Pulmonary artery endothelial cell (primary cell): Measurements from ENCODE around the gene SBF2. TPM values are rescaled to one million over a fixed set of nuclear protein-coding genes. Genes with fewer than 3 reads are reported as not detected.
A peak's percentile ranks its signal among the peaks of the same experiment; 100 is the strongest.
"Not testable (repeated sequence)": the region's sequence is repeated elsewhere in the genome, so short reads cannot be mapped to it uniquely, and the experiment has no call there.

Source experiments
- DNase-seq: peaks from one replicate; pipeline ENCODE4 v3.0.0-alpha.2; 2011; ENCODE audit warnings: low read depth, low spot score
- total RNA-seq: library from RNA; depleted of rRNA; stranded (reverse); fragments of >200 nt; gene quantifications from 2 replicates; pipeline ENCODE4 v1.2.3, GENCODE V29; 2014

The SBF2 gene
- total RNA-seq, 1 donor from 2014 or later = 32.7 TPM

DNA sequence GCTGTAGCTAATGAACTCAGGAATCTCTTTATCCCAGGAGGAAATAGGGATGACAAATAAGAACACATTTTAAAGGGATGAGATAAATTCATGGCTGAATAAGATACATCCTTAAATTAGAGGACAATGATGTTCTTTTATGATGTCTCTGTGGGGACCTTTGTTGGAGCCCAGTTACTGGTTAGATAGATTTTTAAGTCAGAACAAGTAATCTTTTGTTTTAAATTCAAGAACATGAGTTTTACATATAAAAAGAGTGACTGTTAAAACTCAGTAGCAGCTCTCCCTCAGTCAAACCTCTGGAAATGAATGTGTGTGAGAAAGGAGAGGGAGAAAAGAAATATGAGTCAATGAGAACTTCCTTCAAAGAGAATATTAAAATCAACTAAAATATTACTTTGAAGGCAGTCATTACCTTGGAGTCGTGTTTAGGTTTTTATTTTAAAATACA, 388.5 kb downstream of the SBF2 start:
- no peak for DNase-seq

DNA sequence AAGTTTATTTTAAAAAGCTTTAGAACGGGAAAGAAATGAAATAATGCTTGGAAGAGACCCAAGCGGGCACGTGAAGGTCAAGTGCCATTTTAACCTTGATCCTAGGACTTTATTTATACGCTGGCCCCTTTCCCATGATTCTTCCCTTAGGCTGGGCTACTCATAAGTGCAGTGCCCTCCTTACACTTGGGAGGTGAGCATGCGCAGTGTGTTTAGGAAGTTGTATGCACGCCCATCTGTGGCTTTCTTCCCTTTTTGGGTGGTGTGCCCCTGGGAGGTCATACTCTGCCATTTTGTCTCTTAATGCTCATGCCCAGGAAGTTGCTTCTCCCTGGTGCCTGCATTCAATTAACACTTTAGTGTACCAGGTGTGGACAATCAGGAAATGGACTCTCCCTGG, 390.4 kb downstream of the SBF2 start:
- DNase-seq = no peak

GRCh38 chr11:9901943-9902342, 392.1 kb downstream of the SBF2 start:
- DNase-seq = no peak

DNA sequence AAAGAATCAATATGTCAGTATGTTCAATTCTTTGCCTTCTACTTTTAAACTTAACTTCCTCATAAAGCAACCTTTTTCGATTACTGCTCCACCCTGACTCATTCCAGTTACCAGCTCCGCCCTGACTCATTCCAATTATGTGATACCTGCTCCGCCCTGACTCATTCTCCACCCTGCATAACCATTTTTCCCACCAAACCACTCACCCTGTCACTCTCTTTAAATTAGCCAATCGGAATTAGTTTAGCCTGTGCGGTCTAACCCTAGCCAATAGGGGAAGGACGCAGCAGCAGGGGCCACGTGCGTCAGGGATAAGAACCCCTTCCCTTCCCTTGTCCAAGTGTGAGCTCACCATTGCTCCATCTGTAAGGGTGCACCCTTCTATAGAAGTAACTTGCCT, 393.8 kb downstream of the SBF2 start:
- not testable (repeated sequence) for DNase-seq

GRCh38 chr11:9899676-9900075, 394.3 kb downstream of the SBF2 start:
- DNase-seq = no peak

GRCh38 chr11:9896902-9897301, 397.1 kb downstream of the SBF2 start:
- DNase-seq = no peak

DNA sequence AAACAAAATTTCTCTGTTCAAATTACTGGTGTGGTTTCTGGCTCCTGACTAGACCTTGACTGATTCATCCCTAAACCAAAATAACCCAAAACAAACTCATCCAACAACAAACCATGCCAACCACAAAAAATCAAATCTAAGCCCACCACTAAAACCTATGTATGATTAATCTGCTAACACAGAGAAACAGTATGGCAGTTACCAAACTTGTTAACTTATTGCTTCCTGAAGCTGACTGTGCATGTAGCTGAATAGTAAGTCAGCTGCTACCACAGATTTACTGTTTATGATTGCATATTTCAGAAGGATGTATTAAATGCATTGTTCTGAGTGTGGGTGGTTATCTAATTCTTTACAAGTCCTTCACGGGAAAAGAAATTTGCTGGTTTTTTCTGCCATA, 399.0 kb downstream of the SBF2 start:
- DNase-seq = no peak

GRCh38 chr11:9893474-9893873, 400.5 kb downstream of the SBF2 start:
- DNase-seq = no peak

DNA sequence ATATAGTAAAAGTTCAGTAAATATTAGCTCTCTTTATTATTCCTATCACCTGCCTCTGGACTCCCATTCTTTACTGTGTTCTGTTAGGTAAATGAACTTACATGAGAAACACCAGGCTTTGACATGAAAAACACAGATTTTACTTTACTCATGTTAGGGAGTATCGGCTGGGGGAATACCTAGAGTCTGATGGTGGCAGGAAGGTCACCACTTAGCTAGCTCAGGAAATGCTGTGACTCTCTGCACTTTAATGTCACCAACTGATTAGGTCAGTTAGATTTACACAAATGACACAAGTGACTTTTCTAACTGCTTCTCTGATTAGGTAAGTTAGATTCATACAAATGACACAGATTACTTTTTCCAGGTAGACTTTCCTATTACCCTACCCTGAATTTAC, 405.1 kb downstream of the SBF2 start:
- no peak for DNase-seq

- DNase-seq = no peak
Measured at GRCh38 chr11:9887472-9887871, 406.5 kb downstream of the SBF2 start.

DNA sequence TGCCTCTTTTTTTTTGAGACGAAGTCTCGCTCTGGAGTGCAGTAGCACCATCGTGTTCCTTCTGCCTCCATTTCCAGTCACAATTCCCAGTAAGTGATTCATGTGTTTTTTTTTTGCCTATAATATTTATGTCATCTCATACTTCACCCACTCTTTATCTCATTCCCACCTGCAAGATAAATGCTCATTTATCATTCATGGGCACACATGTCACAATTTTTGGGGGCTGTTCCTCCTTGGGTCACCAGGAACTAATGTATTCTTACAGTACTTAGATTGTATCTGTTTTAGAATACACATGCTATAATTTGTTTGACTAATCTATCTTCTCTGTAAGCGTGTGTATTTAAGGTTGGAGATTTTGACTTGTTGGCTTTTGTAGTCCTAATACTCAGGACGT, 407.4 kb downstream of the SBF2 start:
- DNase-seq = no peak

DNA sequence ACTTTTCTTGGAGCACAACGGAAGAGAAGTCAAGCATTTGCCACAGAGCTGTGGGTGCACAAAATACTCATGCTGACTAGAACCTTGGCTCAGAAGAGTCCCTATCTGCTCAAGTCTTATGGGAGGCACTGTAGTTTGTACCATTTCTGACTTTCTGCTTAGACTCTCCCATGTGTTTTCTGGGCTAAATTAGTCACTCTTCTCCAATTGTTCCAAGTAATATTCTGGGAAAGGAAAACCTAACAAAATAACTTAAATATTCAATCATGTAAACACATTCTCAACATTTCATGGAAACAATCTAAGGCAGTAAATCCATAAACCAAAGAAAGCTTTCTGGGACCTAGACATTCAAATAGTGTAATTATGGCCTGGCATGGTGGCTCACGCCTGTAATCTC, 409.4 kb downstream of the SBF2 start:
- DNase-seq = no peak

DNA sequence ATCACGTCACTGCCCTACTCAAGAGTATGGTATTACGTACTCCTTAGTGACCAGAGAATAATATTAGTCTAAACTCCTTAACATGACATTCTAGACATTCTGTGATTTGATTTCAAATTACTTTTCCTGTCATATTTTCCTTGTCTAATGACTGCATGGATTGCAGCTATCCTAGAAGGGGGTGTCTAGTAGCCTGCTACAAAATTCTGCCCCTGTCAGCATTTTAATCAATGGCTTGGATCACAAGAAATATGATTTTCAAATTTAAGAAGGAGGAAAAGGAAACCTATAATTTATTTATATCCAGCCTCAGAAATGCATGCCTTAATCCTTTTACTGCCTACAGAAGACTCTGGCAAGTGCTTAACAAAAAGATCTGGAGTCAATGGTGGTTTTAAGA, 413.4 kb downstream of the SBF2 start:
- DNase-seq = no peak

GRCh38 chr11:9878936-9879335, 415.1 kb downstream of the SBF2 start:
- no peak for DNase-seq

GRCh38 chr11:9876331-9876730, 417.7 kb downstream of the SBF2 start:
- DNase-seq = no peak

DNA sequence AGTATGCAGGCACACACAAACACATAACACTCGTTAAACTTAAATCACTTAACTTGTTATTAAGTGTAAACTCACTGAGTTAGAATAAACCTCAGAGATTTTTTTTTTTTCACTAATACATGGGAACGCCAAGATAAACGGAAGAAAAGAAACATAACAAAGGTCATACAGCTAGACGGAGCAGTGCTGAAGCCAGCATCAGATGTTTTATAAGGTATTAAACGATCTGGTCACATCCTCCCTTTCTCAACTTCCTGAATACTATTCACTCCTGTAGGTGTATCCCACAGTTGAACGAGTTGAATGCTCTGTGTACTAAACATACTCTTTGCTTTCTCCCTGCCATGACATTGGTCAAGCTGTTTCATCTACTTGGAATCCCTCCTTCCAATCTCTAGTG, 418.2 kb downstream of the SBF2 start:
- no peak for DNase-seq

DNA sequence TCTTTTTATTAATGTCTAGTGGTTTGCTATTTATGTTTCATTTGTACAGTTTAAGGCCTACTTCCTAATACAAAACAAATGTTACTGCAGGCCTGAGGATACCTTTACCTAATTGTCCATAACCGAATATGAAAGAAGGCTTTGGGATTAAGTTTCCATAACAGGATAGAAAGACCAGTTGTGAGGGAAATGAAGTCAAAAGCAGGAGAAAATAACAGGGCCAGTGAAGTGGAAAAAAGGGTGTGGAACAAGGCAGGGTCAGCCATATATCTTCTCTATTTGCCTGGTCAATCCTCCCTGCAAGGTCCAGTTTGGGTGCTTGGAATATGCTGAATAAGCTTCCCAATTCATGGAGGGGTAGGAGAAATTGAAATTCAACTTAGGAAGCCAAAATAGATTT, 418.6 kb downstream of the SBF2 start:
- DNase-seq = no peak

- no peak for DNase-seq
Measured at GRCh38 chr11:9874466-9874865, 419.6 kb downstream of the SBF2 start.

DNA sequence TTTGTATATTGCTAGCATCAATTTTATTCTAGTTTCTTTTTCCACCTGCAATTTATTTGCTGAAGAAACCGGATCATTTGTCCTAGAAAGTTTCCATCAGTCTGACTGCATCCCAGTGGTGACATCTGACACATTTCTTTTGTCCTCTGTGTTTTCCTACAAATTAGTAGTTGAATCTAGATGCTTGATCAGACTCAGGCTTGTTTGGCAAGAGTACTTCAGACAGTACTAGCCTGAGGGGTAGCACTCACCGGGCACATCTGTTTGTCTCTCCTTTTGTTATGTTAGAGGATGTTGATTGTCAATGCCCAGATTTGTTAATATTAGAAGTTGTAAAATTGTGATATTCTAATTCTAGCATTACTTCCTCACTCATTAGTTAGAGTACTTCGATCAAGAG, 425.4 kb downstream of the SBF2 start:
- DNase-seq = no peak

DNA sequence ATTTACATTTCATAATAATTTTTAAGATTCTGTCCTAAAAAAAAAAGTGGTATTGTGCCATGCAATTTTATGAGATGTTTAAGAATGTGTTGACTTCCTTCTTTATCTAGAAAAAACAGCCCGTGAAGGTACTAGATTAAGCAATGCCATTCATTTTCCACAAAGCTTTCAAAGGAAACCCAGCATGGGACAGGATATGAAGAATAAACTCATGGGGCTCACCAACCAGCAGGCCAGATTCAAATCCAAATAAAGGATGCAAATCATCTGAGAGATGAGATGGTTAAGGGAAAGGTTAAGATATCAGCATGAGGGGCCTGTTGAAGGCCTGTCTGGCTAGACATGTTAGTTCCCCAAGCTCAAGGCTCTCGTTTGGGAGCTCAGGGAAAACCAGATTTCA, 431.0 kb downstream of the SBF2 start:
- DNase-seq = peak; percentile 60

DNA sequence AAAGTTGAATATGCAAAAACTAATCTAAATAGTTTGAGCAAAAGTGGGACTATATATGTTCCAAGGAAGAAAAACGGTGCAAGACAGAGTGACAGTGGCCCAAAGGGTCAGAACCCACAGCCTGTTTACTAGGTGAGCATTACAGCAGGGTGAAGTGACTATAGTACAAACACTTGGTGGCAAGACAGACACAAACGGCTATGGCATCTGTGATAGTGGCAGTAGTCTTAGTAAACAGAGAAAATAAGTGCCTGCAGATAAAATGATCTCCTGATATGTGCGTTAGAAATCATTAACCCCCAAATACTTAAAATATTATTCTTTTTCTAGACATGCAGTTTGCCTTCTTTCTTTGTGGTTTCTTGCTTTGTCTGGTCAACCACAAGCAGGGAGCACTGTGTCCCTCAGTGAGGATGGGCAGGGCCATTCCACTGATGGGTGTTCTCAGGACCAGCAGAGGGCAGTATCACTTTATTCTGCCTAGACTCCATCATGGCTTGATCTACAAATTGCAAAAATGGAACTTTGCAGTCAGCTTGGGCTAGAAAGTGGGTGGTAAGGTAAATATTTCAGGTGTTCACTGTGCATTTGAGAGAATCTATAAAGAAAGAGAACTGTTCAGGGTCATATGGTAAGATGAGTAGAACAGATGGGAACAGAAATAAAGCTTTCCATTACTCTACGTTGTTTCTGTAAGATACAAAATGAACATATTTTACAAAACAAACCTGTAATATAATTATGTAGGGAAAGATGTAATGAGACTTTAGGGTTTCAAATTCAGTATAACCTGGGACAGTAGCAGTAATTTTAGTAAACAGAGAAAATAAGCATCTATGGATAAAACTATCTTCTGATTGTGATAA, 431.9 kb downstream of the SBF2 start:
- no peak for DNase-seq

DNA sequence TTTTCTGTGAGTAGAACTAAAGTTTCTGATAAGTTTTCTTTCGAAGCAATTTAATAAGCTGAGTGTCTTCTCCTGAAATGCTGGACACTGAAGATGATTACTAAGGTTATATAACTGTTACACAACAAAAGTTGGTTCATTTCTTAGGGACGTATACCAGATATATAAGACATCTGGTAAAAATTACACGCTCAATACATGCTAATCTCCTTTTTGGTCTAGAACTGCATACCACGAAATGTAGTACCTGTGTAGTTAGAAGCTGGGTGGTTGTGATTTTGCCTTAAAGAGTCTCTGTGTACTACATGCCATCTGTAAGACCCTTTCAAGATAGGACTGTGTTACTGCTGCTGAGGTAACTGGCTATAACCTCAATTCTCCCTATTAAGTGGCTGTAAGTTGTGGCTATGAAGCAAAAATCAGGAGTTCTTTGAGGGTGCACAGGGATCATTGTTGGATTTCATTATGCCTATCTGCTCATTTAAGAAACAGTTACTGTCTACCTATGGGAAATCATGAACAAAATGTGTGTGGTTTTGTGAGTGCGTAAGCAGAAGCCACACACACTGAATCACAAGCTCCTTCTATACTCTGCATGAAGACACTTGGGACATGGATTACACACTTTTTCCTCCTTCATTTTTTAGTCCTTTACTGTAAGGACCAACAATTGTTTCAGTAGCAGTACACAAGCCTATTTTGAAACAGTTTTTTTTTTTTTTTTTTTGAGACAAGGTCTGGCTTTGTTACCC, 434.3 kb downstream of the SBF2 start:
- DNase-seq = no peak

GRCh38 chr11:9858822-9859221, 435.2 kb downstream of the SBF2 start:
- no peak for DNase-seq
